GM12878 (cell line): ENCODE results near the gene ZNF526. TPM values are rescaled to one million over a fixed set of nuclear protein-coding genes. Genes with fewer than 3 reads are reported as not detected.

Experiments
- ATAC-seq: fragments of 200-7000 bp; cut with Tn5 transposase; 3 replicates; pipeline ENCODE4 v1.9.1; 2020; ENCODE audit warnings: mild to moderate bottlenecking, moderate library complexity
- BruUV-seq: library from RNA; stranded (reverse); fragments of 400-500 nt; replicated peaks from 2 replicates; lab custom pipeline; 2021; lab: Mats Ljungman, UMichigan
- CTCF ChIA-PET: fragments of 300-600 bp; sonication (Branson Sonifier 250); formaldehyde crosslinking; extraction: SDS; loops from one replicate; lab custom pipeline; 2021; ENCODE audit warnings: inconsistent platforms; lab: Yijun Ruan, JAX
- POLR2A ChIA-PET: fragments of 350-600 bp; formaldehyde crosslinking; extraction: SDS; loops from one replicate; lab custom pipeline; 2021; ENCODE audit warnings: inconsistent platforms; lab: Charles Lee
- RAD21 ChIA-PET: fragments of 300-600 bp; sonication (Branson Sonifier 250); formaldehyde crosslinking; loops from one replicate; lab custom pipeline; 2023; ENCODE audit warnings: antibody characterized with exemption; ENCODE audit not compliant: unreplicated experiment; lab: Charles Lee
- SMC1A ChIA-PET: fragments of 300-600 bp; sonication (Branson Sonifier 250); formaldehyde crosslinking; loops from one replicate; lab custom pipeline; 2023; ENCODE audit not compliant: unreplicated experiment, uncharacterized antibody; lab: Charles Lee
- DNase-seq: peaks from one replicate; pipeline ENCODE4 v3.0.0-alpha.2; 2011; ENCODE audit warnings: low read depth, low spot score
- FAIRE-seq: peaks from 3 replicates; lab custom pipeline; 2011; peaks lifted over from hg19 to GRCh38; lab: Jason Lieb, UNC
- H2AFZ ChIP-seq: 2 replicates; pipeline ENCODE4 v1.6.0; 2011; ENCODE audit warnings: low read depth, low read length, control low read depth; ENCODE audit not compliant: control insufficient read depth
- H3K27ac ChIP-seq: 2 replicates; pipeline ENCODE4 v1.5.1; 2011; ENCODE audit warnings: control low read depth; ENCODE audit not compliant: control insufficient read depth, insufficient read depth
- H3K27me3 ChIP-seq, 2 experiments: replicated peaks in 1 of 2; 2 replicates each; pipeline versions ENCODE4 v1.6.0 to v1.6.1; 2011; ENCODE audit warnings: low read length in 1 of 2; ENCODE audit not compliant: control insufficient read depth in 2 of 2, insufficient read depth in 2 of 2
- H3K36me3 ChIP-seq, 2 experiments: 2 replicates each; pipeline ENCODE4 v1.5.1; 2011; ENCODE audit warnings: low read length in 1 of 2; ENCODE audit not compliant: control insufficient read depth in 2 of 2, insufficient read depth in 2 of 2
- H3K4me1 ChIP-seq: 2 replicates; pipeline ENCODE4 v1.6.1; 2011; ENCODE audit warnings: mild to moderate bottlenecking, low read length, moderate library complexity, mixed read lengths; ENCODE audit not compliant: control insufficient read depth, insufficient read depth
- H3K4me2 ChIP-seq: 2 replicates; pipeline ENCODE4 v1.6.0; 2011; ENCODE audit warnings: control low read depth; ENCODE audit not compliant: control insufficient read depth, insufficient read depth
- H3K4me3 ChIP-seq: fragments of 200-600 bp; sonication (generic); 2 replicates; pipeline ENCODE4 v1.5.1; 2016
- H3K79me2 ChIP-seq: 2 replicates; pipeline ENCODE4 v1.6.0; 2011; ENCODE audit warnings: low read length; ENCODE audit not compliant: control insufficient read depth, insufficient read depth
- H3K9ac ChIP-seq: 2 replicates; pipeline ENCODE4 v1.8.0; 2011; ENCODE audit warnings: low read length, control low read depth, mixed read lengths; ENCODE audit not compliant: control insufficient read depth, insufficient read depth
- H3K9me3 ChIP-seq: replicated peaks from 3 replicates; pipeline ENCODE4 v1.5.1; 2011; ENCODE audit warnings: mild to moderate bottlenecking, low read length; ENCODE audit not compliant: control insufficient read depth, insufficient read depth
- H4K20me1 ChIP-seq: 2 replicates; pipeline ENCODE4 v1.6.0; 2011; ENCODE audit not compliant: control insufficient read depth, insufficient read depth
- ATF7 ChIP-seq: fragments of 450-650 bp; IDR thresholded peaks from 2 replicates; pipeline ENCODE4 v1.6.1; 2016; ENCODE audit warnings: low read depth, mild to moderate bottlenecking
- BACH1 ChIP-seq: fragments of 450-650 bp; IDR thresholded peaks from 2 replicates; pipeline ENCODE4 v1.6.1; 2017; ENCODE audit warnings: mild to moderate bottlenecking, borderline replicate concordance
- BHLHE40 ChIP-seq, 2 experiments: fragments of 450-650 bp in 1 of 2; IDR thresholded peaks; 2 replicates each; pipeline ENCODE4 v1.6.1; 2011 to 2017; ENCODE audit warnings: low read depth in 2 of 2, borderline replicate concordance in 1 of 2, improper control_type of control experiment in 1 of 2, low read length in 1 of 2, mild to moderate bottlenecking in 1 of 2
- BMI1 ChIP-seq: fragments of 450-650 bp; IDR thresholded peaks from 2 replicates; pipeline ENCODE4 v1.6.1; 2016; ENCODE audit warnings: mild to moderate bottlenecking, moderate library complexity, borderline replicate concordance
- E2F4 ChIP-seq: IDR thresholded peaks from 2 replicates; pipeline ENCODE4 v1.6.1; 2012; ENCODE audit warnings: low read depth, low read length, improper control_type of control experiment
- EED ChIP-seq: sonication (generic); IDR thresholded peaks from 2 replicates; pipeline ENCODE4 v1.6.1; 2016; ENCODE audit warnings: antibody characterized with exemption, low read depth
- EGR1 ChIP-seq, 2 experiments: IDR thresholded peaks; 1 replicate in 1 of 2; 2 replicates in 1 of 2; pipeline ENCODE4 v1.6.1; 2011 to 2012; ENCODE audit warnings: low read depth in 2 of 2, low read length in 2 of 2, borderline replicate concordance in 1 of 2, mild to moderate bottlenecking in 1 of 2, moderate library complexity in 1 of 2
- GATAD2B ChIP-seq: fragments of 450-650 bp; conservative IDR thresholded peaks from 2 replicates; pipeline ENCODE4 v1.6.1; 2017; ENCODE audit warnings: low read depth, mild to moderate bottlenecking, moderate library complexity
- HDGF ChIP-seq: fragments of 450-650 bp; IDR thresholded peaks from 2 replicates; pipeline ENCODE4 v1.6.1; 2016; ENCODE audit warnings: antibody characterized with exemption
- IKZF1 ChIP-seq: fragments of 450-650 bp; conservative IDR thresholded peaks from 2 replicates; pipeline ENCODE4 v1.6.1; 2017; ENCODE audit warnings: antibody characterized with exemption, mild to moderate bottlenecking
- LARP7 ChIP-seq: fragments of 450-650 bp; IDR thresholded peaks from 2 replicates; pipeline ENCODE4 v1.6.1; 2017; ENCODE audit warnings: mild to moderate bottlenecking
- MXI1 ChIP-seq: fragments of 150-350 bp; IDR thresholded peaks from 2 replicates; pipeline ENCODE4 v1.6.1; 2011; ENCODE audit warnings: low read depth, mild to moderate bottlenecking, inconsistent platforms, low read length, improper control_type of control experiment
- NR2F1 ChIP-seq: fragments of 450-650 bp; conservative IDR thresholded peaks from 2 replicates; pipeline ENCODE4 v1.6.1; 2017; ENCODE audit warnings: mild to moderate bottlenecking
- POU2F2 ChIP-seq: IDR thresholded peaks from 3 replicates; pipeline ENCODE4 v1.6.1; 2011; ENCODE audit warnings: low read depth, mild to moderate bottlenecking, low read length, borderline replicate concordance
- RAD21 ChIP-seq: IDR thresholded peaks from 2 replicates; pipeline ENCODE4 v1.6.1; 2011; ENCODE audit warnings: mild to moderate bottlenecking, low read depth, low read length, moderate library complexity; ENCODE audit not compliant: insufficient read depth
- RB1 ChIP-seq: fragments of 450-650 bp; formaldehyde crosslinking; IDR thresholded peaks from 2 replicates; pipeline ENCODE4 v1.6.1; 2017; ENCODE audit warnings: mild to moderate bottlenecking, borderline replicate concordance
- RUNX3 ChIP-seq: IDR thresholded peaks from 2 replicates; pipeline ENCODE4 v1.6.1; 2012; ENCODE audit warnings: low read length, inconsistent platforms
- SIN3A ChIP-seq: IDR thresholded peaks from 2 replicates; pipeline ENCODE4 v1.6.1; 2012; ENCODE audit warnings: low read depth, low read length, improper control_type of control experiment
- SMARCA5 ChIP-seq: fragments of 450-650 bp; IDR thresholded peaks from 2 replicates; pipeline ENCODE4 v1.6.1; 2017; ENCODE audit warnings: mild to moderate bottlenecking
- SP1 ChIP-seq: IDR thresholded peaks from one replicate; pipeline ENCODE4 v1.6.1; 2011; ENCODE audit warnings: low read depth, low read length
- STAT3 ChIP-seq: IDR thresholded peaks from 2 replicates; pipeline ENCODE4 v1.6.1; 2011; ENCODE audit warnings: low read depth, low read length, improper control_type of control experiment
- YY1 ChIP-seq: IDR thresholded peaks from 2 replicates; pipeline ENCODE4 v1.6.1; 2011; ENCODE audit warnings: low read depth, mild to moderate bottlenecking, low read length
- ZNF207 ChIP-seq: fragments of 450-650 bp; IDR thresholded peaks from 2 replicates; pipeline ENCODE4 v1.6.1; 2014; ENCODE audit warnings: antibody characterized with exemption, mild to moderate bottlenecking, borderline replicate concordance
- WGBS: methylation state at CpG from one replicate; pipeline ENCODE4 v1.1.6; 2016; ENCODE audit warnings: low lambda C conversion rate; ENCODE audit not compliant: insufficient replicate concordance, insufficient coverage; ENCODE audit errors: missing lambda C conversion rate; 5-methylcytosine and 5-hydroxymethylcytosine counted together
- in situ Hi-C: fragments of 300-500 bp; cut with MboI; formaldehyde crosslinking; loops from 9 replicates; pipeline ENCODE4 v1.14.3; 2018; ENCODE audit warnings: mixed read lengths
- intact Hi-C: fragments of 100-400 bp; cut with micrococcal nuclease; formaldehyde crosslinking; loops from one replicate; pipeline ENCODE4 v1.14.2; 2022; ENCODE audit not compliant: unreplicated experiment
- polyA plus RNA-seq, 11 experiments: library from polyadenylated mRNA; depleted of rRNA in 4 of 11; unstranded in 6 of 11; stranded (reverse) in 5 of 11; fragments of >200 nt; fragmentation: Nextera tagmentation in 4 of 11; fragmentation: Illumina TruSeq in 1 of 11; extraction: Ambion mirVana in 4 of 11; extraction: Trizol in 1 of 11; gene quantifications; 1 replicate in 1 of 11; 2 replicates in 10 of 11; pipeline versions ENCODE4 v1.2.1 to v1.2.3, GENCODE V29; 2011 to 2016; ENCODE audit warnings: inconsistent platforms in 2 of 11, missing spikeins in 2 of 11, low read depth in 1 of 11
- total RNA-seq, 4 experiments: library from RNA; depleted of rRNA in 3 of 4; stranded (reverse); fragments of >200 nt in 3 of 4; fragmentation: Illumina TruSeq in 1 of 4; extraction: Trizol in 1 of 4; gene quantifications; 2 replicates each; pipeline versions ENCODE4 v1.2.1 to v1.2.3, GENCODE V29; 2013 to 2021

The ZNF526 gene
- total and polyA plus RNA-seq, 10 of the 15 experiments (the other 5 are each of a cell fraction or from before 2014, with no cell fraction given): 1.8 to 18.3 (median 5.5) TPM

DNA sequence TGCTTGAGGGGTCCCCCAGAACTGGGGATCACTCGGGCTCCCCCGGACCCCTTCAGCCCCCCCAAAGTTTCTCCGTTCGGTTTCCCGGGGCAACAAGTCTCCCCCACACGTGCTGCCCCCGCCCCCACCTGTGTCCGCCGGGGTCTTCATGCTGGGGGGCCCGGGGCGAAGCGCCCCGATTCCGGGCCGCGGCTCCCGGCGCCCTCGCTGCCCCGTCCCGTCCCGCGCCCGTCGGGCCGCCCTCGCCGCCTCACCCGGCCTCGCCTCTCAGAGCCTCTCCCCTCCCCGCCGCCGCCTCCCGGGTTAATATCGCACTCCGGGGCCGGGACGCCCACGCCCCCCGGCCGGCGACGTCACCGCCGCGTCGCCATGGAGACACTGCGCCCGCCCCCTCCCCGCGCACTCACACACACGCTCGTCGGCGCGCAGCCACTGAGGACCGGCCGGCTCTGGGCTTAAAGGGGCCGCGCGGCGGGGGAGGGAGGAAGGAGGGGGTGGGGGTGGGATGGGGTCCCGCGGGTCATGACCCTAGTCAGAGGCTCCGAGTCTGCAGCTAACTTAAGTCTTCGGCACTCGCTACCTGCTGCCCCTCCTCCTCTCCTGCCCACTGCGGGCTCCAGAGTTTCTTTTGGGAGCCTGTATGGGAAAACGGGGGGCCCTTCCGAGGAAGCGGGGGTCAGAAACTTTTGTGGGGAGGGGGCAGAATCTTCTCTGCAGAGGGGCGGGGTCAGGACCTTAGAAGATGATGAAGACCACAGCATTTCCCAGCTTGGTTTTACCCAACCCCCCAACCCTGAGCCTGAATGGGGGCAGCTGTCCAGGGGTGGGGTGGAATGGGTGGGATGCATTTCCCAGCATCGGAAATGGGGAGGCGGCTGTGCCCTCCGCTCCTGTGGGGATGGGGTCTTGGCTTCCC lies 35.0 kb downstream of the ZNF526 start, which contains the start of gene ERF:
TSS of gene ERF (minus strand) at position 279 of the 916 bp plus-strand sequence. CDS start at position 150, 129 bp downstream.
- no TSS peak for BruUV-seq
- FAIRE-seq: peak; percentile 56
- H3K4me1 ChIP-seq: peaks cover 16% of the 10 kb centered on the region
- TF ChIP-seq POU2F2 (peak; percentile 42; the same call in 1 of the 3 replicates), SP1 (no peak), RAD21 (no peak), STAT3 (no peak), SMARCA5 (peak; percentile 48; the same call in 1 of the 2 replicates), YY1 (0 out of 2 replicates have a peak, but pooled peaks have one; percentile 22), EED (no peak), GATAD2B (peak; percentile 81), ZNF207 (0 out of 2 replicates have a peak, but pooled peaks have one; percentile 46), IKZF1 (peak; percentile 69), BACH1 (peak; percentile 80), ATF7 (peak; percentile 31; the same call in 1 of the 2 replicates), BHLHE40 (IDR thresholded peaks at IDR 0.05; ENCODE audit: borderline replicate concordance in 1 of 2, low read depth in 2 of 2, low read length in 1 of 2) (peak in 1 of 2 experiments; percentile 88; a peak in 2 of 4 replicates), E2F4 (0 out of 2 replicates have a peak, but pooled peaks have one; percentile 20), RUNX3 (no peak), RB1 (peak; percentile 18; the same call in 1 of the 2 replicates), EGR1 (IDR thresholded peaks at IDR 0.05; ENCODE audit: borderline replicate concordance in 1 of 2, low read depth in 2 of 2, low read length in 2 of 2) (peak; percentile 31 to 97), LARP7 (peak; percentile 91), BMI1 (peak; percentile 88), NR2F1 (no peak), SIN3A (0 out of 2 replicates have a peak, but pooled peaks have one; percentile 40), MXI1 (peak; percentile 77), HDGF (no peak)

More for the DNA sequence above, 35.0 kb downstream of the ZNF526 start, which contains the start of gene ERF:
- no peaks in the 10 kb centered on the region for H3K36me3 ChIP-seq
- no peaks in the 10 kb centered on the region for H3K9me3 ChIP-seq
- H3K4me3 ChIP-seq: peak within 1 kb of the TSS; percentile 99
- SMC1A ChIA-PET: interaction anchor here (0.6 to 1.7 kb wide), 3 partner anchors 15 to 1508 kb away, joined by 3 to 5 read pairs (median 3); no protein-coding TSS in a partner anchor
- peak within 1 kb of the TSS; percentile 97 for H3K4me2 ChIP-seq
- WGBS: under 1% methylated on average over 29 of the region's 75 CpGs
- RAD21 ChIA-PET: interaction anchor here (0.7 to 1.5 kb wide), 2 partner anchors 25 to 151 kb away, joined by 3 to 6 read pairs; no protein-coding TSS in a partner anchor
- in situ Hi-C loops: no loop called here
- CTCF ChIA-PET: interaction anchor here (0.7 to 1.4 kb wide), 3 partner anchors 8 to 42 kb away, joined by 3 to 7 read pairs (median 3); no protein-coding TSS in a partner anchor
- intact Hi-C loops: loop anchor here (1.0 kb wide), 1 partner anchor 13 kb away; no protein-coding TSS in a partner anchor
- peaks cover 43% of the 10 kb centered on the region for H3K79me2 ChIP-seq
- peak within 1 kb of the TSS; percentile 62 for H2AFZ ChIP-seq
- H3K9ac ChIP-seq: peak within 1 kb of the TSS; percentile 94
- POLR2A ChIA-PET: interaction anchor here (0.6 to 2.1 kb wide), 5 partner anchors 8 to 160 kb away, joined by 3 to 6 read pairs (median 3); partner anchors contain the start of gene GSK3A
- peak within 1 kb of the TSS; percentile 94 for H3K27ac ChIP-seq
- ATAC-seq (peak; percentile 79), DNase-seq (peak; percentile 45)
- no peaks in the 10 kb centered on the region for H3K27me3 ChIP-seq
- no peaks in the 10 kb centered on the region for H4K20me1 ChIP-seq
